Neural cell (in vitro differentiated cells): ENCODE data around the gene GPR183. TPM values are rescaled to one million over a fixed set of nuclear protein-coding genes. Genes with fewer than 3 reads are reported as not detected.

ENCODE experiments used
- H2AFZ ChIP-seq: fragments of 200-600, 300-800 bp; sonication (generic), shearing (Covaris generic); 2 replicates; pipeline ENCODE4 v1.6.0; 2014; ENCODE audit warnings: low read depth, mild to moderate bottlenecking, antibody characterized with exemption, low read length, moderate library complexity
- H3F3A ChIP-seq: fragments of 200-600 bp; shearing (Covaris generic); 2 replicates; pipeline ENCODE4 v1.6.1; 2016; ENCODE audit warnings: mild to moderate bottlenecking, moderate library complexity, mixed read lengths, antibody characterized with exemption, low read length; ENCODE audit not compliant: insufficient read depth, poor library complexity, severe bottlenecking
- H3K27ac ChIP-seq: fragments of 200-600, 300-800 bp; sonication (generic), shearing (Covaris generic); 2 replicates; pipeline ENCODE4 v1.5.1; 2014; ENCODE audit warnings: mild to moderate bottlenecking, low read length, moderate library complexity
- H3K27me3 ChIP-seq: fragments of 300-800, 200-600 bp; sonication (generic), shearing (Covaris generic); 2 replicates; pipeline ENCODE4 v1.6.0; 2014; ENCODE audit warnings: mild to moderate bottlenecking, low read depth, low read length, moderate library complexity; ENCODE audit not compliant: insufficient read depth
- H3K36me3 ChIP-seq: fragments of 300-800, 200-600 bp; sonication (generic), shearing (Covaris generic); 2 replicates; pipeline ENCODE4 v1.5.1; 2014; ENCODE audit warnings: mild to moderate bottlenecking, antibody characterized with exemption, low read length, moderate library complexity; ENCODE audit not compliant: insufficient read depth
- H3K4me2 ChIP-seq: fragments of 300-800, 200-600 bp; sonication (generic), shearing (Covaris generic); 2 replicates; pipeline ENCODE4 v1.6.0; 2014; ENCODE audit warnings: mild to moderate bottlenecking, low read length
- H3K4me3 ChIP-seq: fragments of 300-800, 200-600 bp; sonication (generic), shearing (Covaris generic); 2 replicates; pipeline ENCODE4 v1.5.1; 2014; ENCODE audit warnings: mild to moderate bottlenecking, low read length, moderate library complexity
- H3K79me2 ChIP-seq: fragments of 200-600 bp; shearing (Covaris generic); replicated peaks from 2 replicates; pipeline ENCODE4 v1.6.0; 2014; ENCODE audit warnings: mild to moderate bottlenecking, low read length, moderate library complexity; ENCODE audit not compliant: insufficient read depth
- H3K9ac ChIP-seq: fragments of 300-800, 200-600 bp; sonication (generic), shearing (Covaris generic); 2 replicates; pipeline ENCODE4 v1.6.1; 2016; ENCODE audit warnings: mild to moderate bottlenecking, low read length, mixed read lengths
- H3K9me2 ChIP-seq: fragments of 200-600 bp; shearing (Covaris generic); 2 replicates; pipeline ENCODE4 v1.6.1; 2016; ENCODE audit warnings: mild to moderate bottlenecking, low read length, mixed read lengths; ENCODE audit not compliant: insufficient read depth
- H3K9me3 ChIP-seq: fragments of 200-600, 300-800 bp; sonication (generic), shearing (Covaris generic); 2 replicates; pipeline ENCODE4 v1.6.1; 2016; ENCODE audit warnings: mild to moderate bottlenecking, mixed run types, low read length, moderate library complexity, mixed read lengths
- H4K20me1 ChIP-seq: fragments of 200-600 bp; shearing (Covaris generic); 2 replicates; pipeline ENCODE4 v1.6.1; 2016; ENCODE audit warnings: mild to moderate bottlenecking, mixed run types; ENCODE audit not compliant: insufficient read depth
- CTCF ChIP-seq: fragments of 450-650 bp; IDR thresholded peaks from 2 replicates; pipeline ENCODE4 v1.5.1; 2014; ENCODE audit warnings: antibody characterized with exemption, mild to moderate bottlenecking, moderate library complexity; ENCODE audit not compliant: poor library complexity, severe bottlenecking
- EP300 ChIP-seq: fragments of 450-650 bp; conservative IDR thresholded peaks from 2 replicates; pipeline ENCODE4 v1.6.1; 2014; ENCODE audit warnings: antibody characterized with exemption, mild to moderate bottlenecking, moderate library complexity; ENCODE audit not compliant: poor library complexity, severe bottlenecking
- EZH2 ChIP-seq: fragments of 200-600, 300-800 bp; shearing (Covaris generic), sonication (generic); IDR thresholded peaks from 2 replicates; pipeline ENCODE4 v1.6.1; 2014; ENCODE audit warnings: antibody characterized with exemption, low read length, borderline replicate concordance, mild to moderate bottlenecking; ENCODE audit not compliant: insufficient read depth, poor library complexity, severe bottlenecking
- MXI1 ChIP-seq: fragments of 450-650 bp; conservative IDR thresholded peaks from 2 replicates; pipeline ENCODE4 v1.6.1; 2014; ENCODE audit warnings: antibody characterized with exemption, mild to moderate bottlenecking; ENCODE audit not compliant: poor library complexity, severe bottlenecking
- POLR2AphosphoS5 ChIP-seq: IDR thresholded peaks from 2 replicates; pipeline ENCODE4 v1.6.1; 2012
- RAD21 ChIP-seq: fragments of 450-650 bp; conservative IDR thresholded peaks from 2 replicates; pipeline ENCODE4 v1.6.1; 2014; ENCODE audit warnings: antibody characterized with exemption, mild to moderate bottlenecking, moderate library complexity
- REST ChIP-seq: IDR thresholded peaks from 2 replicates; pipeline ENCODE4 v1.6.1; 2012; ENCODE audit warnings: borderline replicate concordance
- SMC3 ChIP-seq: fragments of 450-650 bp; conservative IDR thresholded peaks from 2 replicates; pipeline ENCODE4 v1.6.1; 2014; ENCODE audit warnings: antibody characterized with exemption, mild to moderate bottlenecking, moderate library complexity; ENCODE audit not compliant: poor library complexity
- TAF1 ChIP-seq: IDR thresholded peaks from 2 replicates; pipeline ENCODE4 v1.6.1; 2012; ENCODE audit warnings: low read depth
- polyA plus RNA-seq: library from polyadenylated mRNA; depleted of rRNA; stranded (reverse); fragments of >200 nt; gene quantifications from 2 replicates; pipeline ENCODE4 v1.2.3, GENCODE V29; 2014

Gene GPR183
- polyA plus RNA-seq, 1 donor from 2014 or later = not detected

DNA sequence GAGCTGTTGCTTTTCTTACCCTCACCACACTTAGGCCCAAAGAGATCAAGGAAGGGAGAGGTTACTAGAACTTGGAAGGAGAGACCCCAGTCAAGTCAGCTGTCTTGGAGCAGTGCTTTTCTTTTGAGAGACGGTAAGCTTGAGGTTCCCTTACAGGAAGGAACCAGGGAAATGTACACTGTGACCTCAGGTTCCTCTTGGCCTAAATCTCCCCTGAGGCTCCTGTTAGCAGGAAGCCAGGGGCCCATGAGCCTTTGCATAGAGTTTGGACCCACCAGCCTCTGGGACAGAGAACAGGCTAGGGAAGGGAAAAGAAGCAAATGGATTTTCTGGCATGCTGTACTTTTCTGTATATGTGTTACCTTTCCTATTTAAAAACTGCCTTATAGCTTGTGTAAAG lies 43.1 kb downstream of the GPR183 start:
- Histone ChIP-seq H3K27me3 (no peaks in the 10 kb centered on the region), H3K4me2 (no peak overlapping the region), H3K79me2 (no peaks in the 10 kb centered on the region), H2AFZ (no peak overlapping the region), H4K20me1 (no peaks in the 10 kb centered on the region), H3F3A (no peaks in the 10 kb centered on the region), H3K4me3 (no peak overlapping the region), H3K27ac (no peak overlapping the region), H3K9me2 (no peaks in the 10 kb centered on the region), H3K9me3 (no peaks in the 10 kb centered on the region), H3K9ac (no peak overlapping the region), H3K36me3 (no peaks in the 10 kb centered on the region)
- TF ChIP-seq MXI1 = no peak
- TF ChIP-seq CTCF = no peak
- no peak for TF ChIP-seq SMC3
- TF ChIP-seq POLR2AphosphoS5 = no peak

DNA sequence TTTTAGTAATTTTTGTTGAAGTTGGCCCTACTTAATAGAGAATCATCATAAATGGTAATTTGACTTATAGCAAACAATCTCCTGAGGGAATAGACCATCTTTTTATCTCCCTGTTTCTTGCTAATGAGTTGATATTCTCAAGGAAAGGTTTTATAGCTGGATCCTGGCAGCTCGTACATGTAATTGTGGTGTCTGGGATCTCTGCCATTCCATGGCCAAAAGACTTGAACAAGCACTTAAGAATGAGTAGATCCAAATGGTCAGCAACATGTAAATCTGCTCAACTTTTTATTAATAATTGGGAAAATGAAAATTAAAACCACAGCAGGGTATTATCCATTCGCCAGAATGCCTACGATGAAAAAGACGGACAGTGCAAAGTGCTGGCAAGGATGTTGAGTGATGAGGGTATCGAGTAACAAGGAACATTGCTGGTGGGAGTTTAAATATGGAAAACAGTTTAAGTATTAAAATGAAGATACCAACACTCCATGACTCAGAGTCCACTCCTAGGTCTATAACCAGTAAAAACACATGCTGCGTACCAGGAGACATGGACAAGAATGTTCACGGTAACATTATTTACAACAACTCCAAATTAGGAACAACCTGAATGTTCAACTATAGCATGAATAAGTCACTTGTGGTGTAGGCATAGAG lies 43.9 kb downstream of the GPR183 start:
- Histone ChIP-seq H3K27ac (no peak overlapping the region), H3K36me3 (no peaks in the 10 kb centered on the region), H3K9me2 (no peaks in the 10 kb centered on the region), H3K4me2 (no peak overlapping the region), H3K9me3 (no peaks in the 10 kb centered on the region), H4K20me1 (no peaks in the 10 kb centered on the region), H3K9ac (no peak overlapping the region), H3K79me2 (no peaks in the 10 kb centered on the region), H2AFZ (no peak overlapping the region), H3F3A (no peaks in the 10 kb centered on the region), H3K27me3 (no peaks in the 10 kb centered on the region), H3K4me3 (no peak overlapping the region)
- TF ChIP-seq MXI1 = no peak
- TF ChIP-seq EP300 = no peak
- no peak for TF ChIP-seq EZH2
- no peak for TF ChIP-seq TAF1
- no peak for TF ChIP-seq POLR2AphosphoS5
- TF ChIP-seq CTCF = no peak
- no peak for TF ChIP-seq RAD21
- TF ChIP-seq SMC3 = no peak
- no peak for TF ChIP-seq REST
